Progenitor cell of endocrine pancreas (in vitro differentiated cells): ENCODE results near the gene STK39. TPM values are rescaled to one million over a fixed set of nuclear protein-coding genes. Genes with fewer than 3 reads are reported as not detected.

Experiments
- DNase-seq: peaks from one replicate; pipeline ENCODE4 v3.0.0; 2021; ENCODE audit warnings: low spot score; ENCODE audit not compliant: unreplicated experiment
- H3K27ac Mint-ChIP-seq: 2 replicates; pipeline ENCODE4 v1.8.0; 2021; ENCODE audit warnings: mild to moderate bottlenecking, moderate library complexity, mixed read lengths
- H3K27me3 Mint-ChIP-seq: 2 replicates; pipeline ENCODE4 v1.8.0; 2021; ENCODE audit warnings: mixed read lengths
- H3K36me3 Mint-ChIP-seq: 2 replicates; pipeline ENCODE4 v1.8.0; 2022; ENCODE audit warnings: mixed read lengths; ENCODE audit not compliant: insufficient read depth
- H3K4me1 Mint-ChIP-seq: 2 replicates; pipeline ENCODE4 v1.8.0; 2021; ENCODE audit warnings: low read depth, mixed read lengths
- H3K4me3 Mint-ChIP-seq: 2 replicates; pipeline ENCODE4 v1.8.0; 2021; ENCODE audit warnings: low read depth, mild to moderate bottlenecking, moderate library complexity, mixed read lengths
- H3K9me3 Mint-ChIP-seq: 2 replicates; pipeline ENCODE4 v1.8.0; 2021; ENCODE audit warnings: low read depth, mixed read lengths
- total RNA-seq: library from RNA; stranded (reverse); gene quantifications from 2 replicates; pipeline ENCODE4 v1.2.1, GENCODE V29; 2021
- TF ChIP-seq, protein P1 (sequence below): fragments of 200-600 bp; sonication (generic); IDR thresholded peaks from one replicate; pipeline ENCODE4 v1.5.0; 2021; ENCODE audit warnings: antibody characterized with exemption, mild to moderate bottlenecking; ENCODE audit not compliant: unreplicated experiment

Gene STK39
- total RNA-seq, 1 donor from 2014 or later, result 22.9 TPM

DNA sequence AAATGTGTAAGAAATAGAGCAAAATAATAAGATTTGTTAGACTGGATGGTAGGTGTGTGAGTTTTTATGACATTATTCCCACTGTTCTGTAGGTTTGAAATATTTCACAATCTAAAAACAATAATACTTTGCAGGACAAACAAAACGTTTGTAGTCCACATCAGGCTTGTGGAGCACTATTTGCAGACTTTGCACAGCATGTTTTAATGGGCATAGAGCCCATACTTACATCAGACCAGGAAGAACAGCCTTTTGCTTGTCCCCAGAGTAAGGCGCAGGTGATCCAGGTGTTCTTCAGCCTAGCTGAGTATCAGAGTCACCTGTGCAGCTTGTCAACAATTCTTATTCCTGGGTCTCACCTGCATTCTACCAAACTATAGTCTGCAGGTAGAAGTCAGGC is 9.1 kb upstream of the STK39 start:
- Mint-ChIP-seq H3K9me3 (peaks cover 14% of the 10 kb centered on the region), H3K27ac (no peak overlapping the region), H3K36me3 (peaks cover 3% of the 10 kb centered on the region), H3K4me1 (no peaks in the 10 kb centered on the region), H3K27me3 (no peaks in the 10 kb centered on the region), H3K4me3 (no peak overlapping the region)
- TF ChIP-seq, protein P1, sequence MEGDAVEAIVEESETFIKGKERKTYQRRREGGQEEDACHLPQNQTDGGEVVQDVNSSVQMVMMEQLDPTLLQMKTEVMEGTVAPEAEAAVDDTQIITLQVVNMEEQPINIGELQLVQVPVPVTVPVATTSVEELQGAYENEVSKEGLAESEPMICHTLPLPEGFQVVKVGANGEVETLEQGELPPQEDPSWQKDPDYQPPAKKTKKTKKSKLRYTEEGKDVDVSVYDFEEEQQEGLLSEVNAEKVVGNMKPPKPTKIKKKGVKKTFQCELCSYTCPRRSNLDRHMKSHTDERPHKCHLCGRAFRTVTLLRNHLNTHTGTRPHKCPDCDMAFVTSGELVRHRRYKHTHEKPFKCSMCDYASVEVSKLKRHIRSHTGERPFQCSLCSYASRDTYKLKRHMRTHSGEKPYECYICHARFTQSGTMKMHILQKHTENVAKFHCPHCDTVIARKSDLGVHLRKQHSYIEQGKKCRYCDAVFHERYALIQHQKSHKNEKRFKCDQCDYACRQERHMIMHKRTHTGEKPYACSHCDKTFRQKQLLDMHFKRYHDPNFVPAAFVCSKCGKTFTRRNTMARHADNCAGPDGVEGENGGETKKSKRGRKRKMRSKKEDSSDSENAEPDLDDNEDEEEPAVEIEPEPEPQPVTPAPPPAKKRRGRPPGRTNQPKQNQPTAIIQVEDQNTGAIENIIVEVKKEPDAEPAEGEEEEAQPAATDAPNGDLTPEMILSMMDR, result no peak
- DNase-seq, result no peak

DNA sequence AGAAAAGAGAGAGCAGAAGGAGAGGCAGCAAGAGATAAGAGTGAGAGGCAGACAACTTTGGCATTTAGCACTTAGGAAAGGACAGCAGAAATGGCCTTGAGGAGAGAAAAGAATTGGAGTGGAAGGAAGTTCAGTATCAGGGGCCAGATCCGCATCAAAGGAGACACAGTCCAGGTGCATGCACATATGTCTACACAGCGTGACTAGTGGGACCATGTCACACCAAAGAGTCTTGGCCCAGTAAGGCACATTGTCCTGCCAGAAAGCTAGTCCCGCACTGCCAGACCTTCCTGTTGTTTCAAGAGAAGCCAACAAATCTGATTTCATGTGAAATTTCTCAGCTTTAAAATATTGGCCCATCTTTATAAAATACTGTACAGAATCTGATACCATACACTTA is 8.5 kb upstream of the STK39 start:
- Mint-ChIP-seq H3K27me3 (no peaks in the 10 kb centered on the region), H3K4me1 (no peaks in the 10 kb centered on the region), H3K36me3 (peaks cover 3% of the 10 kb centered on the region), H3K9me3 (peaks cover 12% of the 10 kb centered on the region), H3K4me3 (no peak overlapping the region), H3K27ac (no peak overlapping the region)
- no peak for DNase-seq
- TF ChIP-seq, protein P1, result no peak

DNA sequence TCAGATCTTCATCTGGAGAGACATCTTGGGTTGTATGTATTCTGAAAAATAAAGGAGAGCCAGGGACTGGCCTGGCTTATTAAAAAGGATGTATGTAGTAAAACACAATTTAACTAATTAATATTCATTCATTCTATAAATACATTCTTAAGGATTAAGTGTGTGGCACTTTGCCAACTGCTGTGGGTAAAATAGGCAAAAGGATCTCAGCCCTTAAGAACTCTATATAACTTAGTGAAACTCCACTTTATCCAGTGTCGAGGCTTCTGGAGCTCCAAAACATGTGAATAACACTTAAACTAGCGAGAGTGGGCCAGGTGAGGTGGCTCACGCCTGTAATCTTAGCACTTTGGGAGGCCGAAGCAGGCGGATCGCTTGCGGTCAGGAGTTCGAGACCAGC is 7.7 kb upstream of the STK39 start:
- Mint-ChIP-seq H3K4me1 (no peaks in the 10 kb centered on the region), H3K4me3 (no peak overlapping the region), H3K27ac (no peak overlapping the region), H3K27me3 (no peaks in the 10 kb centered on the region), H3K36me3 (peaks cover 3% of the 10 kb centered on the region), H3K9me3 (peaks cover 12% of the 10 kb centered on the region)
- TF ChIP-seq, protein P1, result no peak
- DNase-seq, result no peak

DNA sequence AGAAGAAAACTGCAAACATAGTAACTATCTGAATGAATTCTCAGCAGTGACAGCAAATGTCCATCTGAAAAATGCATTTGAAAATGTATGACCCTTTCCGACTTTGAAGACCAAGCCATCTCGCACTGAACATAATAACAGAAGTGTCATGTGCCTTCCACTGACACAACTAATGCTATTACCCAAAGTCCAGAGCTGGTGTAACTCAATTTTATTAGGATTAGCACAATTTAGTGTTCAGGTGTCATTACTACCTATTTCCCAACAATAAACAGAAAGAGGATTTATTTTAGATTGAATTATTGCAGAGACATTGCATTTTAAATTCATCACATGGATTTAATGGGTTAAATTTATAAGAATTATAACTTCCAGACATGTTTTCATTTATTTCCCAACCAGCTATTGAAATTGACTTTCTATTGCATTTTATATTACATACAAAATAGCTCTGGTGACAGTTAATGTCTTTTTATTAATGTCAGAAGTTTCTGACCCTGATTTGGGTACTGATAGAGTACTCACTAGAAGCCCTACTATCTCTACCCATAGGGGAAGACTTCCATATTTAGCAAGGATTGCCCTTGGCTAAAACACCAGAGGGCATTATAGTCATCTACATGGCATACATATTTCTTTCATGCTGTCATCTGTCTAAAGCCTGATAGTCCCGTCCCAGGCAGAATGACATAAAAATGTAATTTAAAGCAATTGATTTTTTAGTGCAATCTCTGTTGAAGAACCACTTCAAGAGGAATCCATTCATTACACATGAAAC is 7.0 kb upstream of the STK39 start:
- TF ChIP-seq, protein P1, result no peak
- Mint-ChIP-seq H3K36me3 (peaks cover 3% of the 10 kb centered on the region), H3K27ac (no peak overlapping the region), H3K27me3 (no peaks in the 10 kb centered on the region), H3K4me1 (no peaks in the 10 kb centered on the region), H3K9me3 (peaks cover 11% of the 10 kb centered on the region), H3K4me3 (no peak overlapping the region)
- DNase-seq, result no peak

DNA sequence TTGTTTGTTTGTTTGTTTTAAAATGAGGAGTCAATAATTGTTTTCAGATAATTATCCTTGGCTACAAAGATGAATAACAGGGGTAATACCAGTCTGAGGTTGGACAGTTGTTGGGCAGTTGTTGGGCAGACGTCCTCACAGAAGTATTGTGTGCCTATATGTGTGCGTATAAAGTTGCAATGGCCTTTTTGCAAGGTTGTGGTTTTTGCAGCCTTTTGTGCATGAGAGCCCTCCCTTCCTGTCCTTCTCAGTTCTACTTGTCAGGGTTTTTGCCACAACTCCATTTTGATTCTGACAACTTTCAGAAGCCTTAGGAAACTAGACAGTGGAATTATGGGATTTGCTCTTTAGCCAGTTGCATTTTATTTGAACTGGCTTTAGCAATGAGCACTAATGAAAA is 6.0 kb upstream of the STK39 start:
- TF ChIP-seq, protein P1, result no peak
- no peak for DNase-seq
- H3K27me3 Mint-ChIP-seq, result no peaks in the 10 kb centered on the region
- no peaks in the 10 kb centered on the region for H3K36me3 Mint-ChIP-seq
- peaks cover 8% of the 10 kb centered on the region for H3K4me1 Mint-ChIP-seq
- H3K4me3 Mint-ChIP-seq, result no peak overlapping the region
- peaks cover 2% of the 10 kb centered on the region for H3K9me3 Mint-ChIP-seq
- H3K27ac Mint-ChIP-seq, result no peak overlapping the region
